GM18951 (cell line): Measurements from ENCODE around the gene EIF2B5.
"Not testable (repeated sequence)": the region's sequence is repeated elsewhere in the genome, so short reads cannot be mapped to it uniquely, and the experiment has no call there.

Source experiments
- POLR2A ChIP-seq: IDR thresholded peaks from 4 replicates; pipeline ENCODE4 v1.6.1; 2011; ENCODE audit warnings: mild to moderate bottlenecking; ENCODE audit not compliant: insufficient read length, insufficient read depth; ENCODE audit errors: extremely low read depth
- in situ Hi-C: fragments of 300-500 bp; cut with MboI; formaldehyde crosslinking; loops from one replicate; pipeline ENCODE4 v1.12.0; 2022; ENCODE audit warnings: low sequenced_read_pairs, mixed read lengths, inconsistent platforms; ENCODE audit not compliant: unreplicated experiment

EIF2B5 gene

DNA sequence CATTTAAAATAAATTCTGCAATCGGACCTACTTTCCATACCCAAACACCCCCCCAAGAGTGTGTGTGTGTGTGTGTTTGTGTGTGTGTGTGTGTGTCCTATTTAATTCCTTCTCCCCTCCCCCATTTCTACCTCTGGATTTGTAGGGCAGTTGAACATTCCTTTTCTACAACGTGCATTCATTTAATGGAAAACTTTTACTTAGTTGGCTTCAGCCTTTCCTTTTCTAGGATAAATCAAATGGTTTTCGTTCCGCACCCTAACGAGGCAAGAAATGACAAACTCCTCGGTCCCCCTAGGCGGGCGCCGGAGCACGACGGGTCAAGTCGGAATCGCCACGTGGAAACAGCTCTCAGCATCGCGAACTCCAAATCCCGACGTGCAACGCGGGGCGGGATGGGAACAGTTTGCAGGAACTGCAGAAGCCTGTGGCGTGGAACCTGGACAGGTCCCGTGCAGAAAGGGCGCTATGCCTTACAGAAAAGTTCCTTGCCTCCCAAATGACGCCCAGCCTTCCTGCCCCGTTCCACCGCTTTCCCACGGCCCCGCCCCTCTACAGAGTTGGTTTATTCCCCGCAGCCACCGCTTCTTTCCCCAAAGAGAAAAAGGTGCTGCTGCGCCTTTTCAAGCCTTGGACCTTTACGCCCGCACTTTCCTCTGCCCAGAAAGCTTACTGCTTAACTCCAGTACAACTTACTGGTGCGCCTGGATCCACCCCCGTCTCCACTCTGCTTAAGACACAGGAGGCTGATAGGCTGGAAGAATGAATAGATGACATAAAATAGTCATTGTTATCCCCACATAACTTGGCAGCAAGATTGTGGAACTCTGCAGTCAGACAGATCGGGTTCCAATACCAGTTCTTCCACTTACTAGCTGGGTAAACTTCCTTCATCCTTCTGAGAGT lies 1.1 kb upstream of the EIF2B5 start:
- in situ Hi-C loops, result no loop called here
- TF ChIP-seq POLR2A, result peak; percentile 54

DNA sequence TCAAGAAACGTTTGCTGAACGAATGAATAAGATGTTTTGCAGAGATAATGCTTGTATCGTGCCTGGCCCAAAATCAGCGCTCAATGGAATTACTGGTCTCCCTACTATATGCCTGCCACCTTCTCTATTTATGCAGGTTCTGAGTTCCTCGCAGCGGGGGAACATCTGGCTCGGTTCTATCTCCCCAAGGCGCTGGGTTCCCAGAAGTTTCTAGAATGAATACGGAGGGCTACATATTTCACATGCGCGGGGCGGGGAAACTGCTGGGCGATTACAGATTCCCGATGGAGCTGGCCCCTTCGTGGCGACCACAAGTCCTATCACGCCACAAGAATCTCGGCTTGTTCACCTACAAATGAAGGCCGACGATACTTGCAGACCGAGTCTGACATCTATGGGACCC lies 411 bp upstream of the EIF2B5 start:
- TF ChIP-seq POLR2A, result no peak
- in situ Hi-C loops, result no loop called here

DNA sequence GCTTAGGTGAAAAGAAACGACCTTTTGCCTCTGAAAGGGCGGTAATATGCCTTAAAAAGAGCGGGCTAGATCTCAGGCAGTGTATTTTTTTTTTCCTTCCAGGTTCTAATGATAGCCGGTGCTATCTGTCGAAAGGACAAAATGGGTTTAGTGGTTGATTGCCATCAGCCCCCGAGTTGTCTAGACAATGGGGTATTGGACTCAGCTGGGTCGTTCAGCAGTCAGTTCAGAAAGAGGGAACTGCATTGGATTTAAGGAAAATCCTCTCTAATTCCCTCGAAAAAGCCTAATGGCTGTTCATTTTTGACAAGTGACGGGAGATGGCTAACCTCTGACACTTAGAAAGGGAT lies 728 bp downstream of the EIF2B5 start:
- TF ChIP-seq POLR2A, result no peak
- in situ Hi-C loops, result no loop called here

DNA sequence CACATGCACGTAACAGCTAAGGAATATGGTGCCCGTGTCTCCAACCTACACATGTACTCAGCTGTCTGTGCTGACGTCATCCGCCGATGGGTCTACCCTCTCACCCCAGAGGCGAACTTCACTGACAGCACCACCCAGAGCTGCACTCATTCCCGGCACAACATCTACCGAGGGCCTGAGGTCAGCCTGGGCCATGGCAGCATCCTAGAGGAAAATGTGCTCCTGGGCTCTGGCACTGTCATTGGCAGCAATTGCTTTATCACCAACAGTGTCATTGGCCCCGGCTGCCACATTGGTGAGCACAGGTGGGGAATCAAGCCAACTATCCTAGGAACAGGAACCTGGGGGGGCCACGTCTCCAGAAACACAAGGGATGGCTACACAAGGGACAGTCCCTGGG lies 5.3 kb downstream of the EIF2B5 start:
- in situ Hi-C loops, result no loop called here

DNA sequence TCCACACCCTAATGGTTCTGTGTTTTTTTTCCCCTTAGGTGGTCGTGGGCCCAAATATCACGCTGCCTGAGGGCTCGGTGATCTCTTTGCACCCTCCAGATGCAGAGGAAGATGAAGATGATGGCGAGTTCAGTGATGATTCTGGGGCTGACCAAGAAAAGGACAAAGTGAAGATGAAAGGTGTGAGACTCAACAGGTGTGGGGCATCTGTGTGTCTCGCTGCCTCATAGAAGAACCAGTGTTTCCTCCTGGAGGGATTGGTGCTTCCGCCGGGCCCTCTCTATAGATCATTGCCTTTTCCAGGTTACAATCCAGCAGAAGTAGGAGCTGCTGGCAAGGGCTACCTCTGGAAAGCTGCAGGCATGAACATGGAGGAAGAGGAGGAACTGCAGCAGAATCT lies 7.0 kb downstream of the EIF2B5 start:
- in situ Hi-C loops, result no loop called here
- no peak for TF ChIP-seq POLR2A

More for the DNA sequence above, 5.3 kb downstream of the EIF2B5 start:
- no peak for TF ChIP-seq POLR2A

DNA sequence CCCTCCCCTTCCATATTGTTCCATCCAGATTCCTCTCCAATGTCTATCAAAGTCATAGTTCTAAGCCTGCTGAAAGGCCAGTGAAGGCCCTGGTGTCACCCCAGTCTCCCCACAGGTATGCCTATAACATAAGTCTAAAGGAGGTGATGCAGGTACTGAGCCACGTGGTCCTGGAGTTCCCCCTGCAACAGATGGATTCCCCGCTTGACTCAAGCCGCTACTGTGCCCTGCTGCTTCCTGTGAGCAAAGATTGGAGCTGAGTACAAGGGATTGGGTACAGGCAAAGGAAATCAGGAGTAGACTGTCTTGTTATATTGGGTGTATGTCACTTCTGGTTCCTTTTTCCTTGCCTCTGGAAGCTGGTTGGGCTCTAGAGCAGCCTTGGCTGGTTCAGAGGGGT lies 8.2 kb downstream of the EIF2B5 start:
- in situ Hi-C loops, result no loop called here
- no peak for TF ChIP-seq POLR2A

DNA sequence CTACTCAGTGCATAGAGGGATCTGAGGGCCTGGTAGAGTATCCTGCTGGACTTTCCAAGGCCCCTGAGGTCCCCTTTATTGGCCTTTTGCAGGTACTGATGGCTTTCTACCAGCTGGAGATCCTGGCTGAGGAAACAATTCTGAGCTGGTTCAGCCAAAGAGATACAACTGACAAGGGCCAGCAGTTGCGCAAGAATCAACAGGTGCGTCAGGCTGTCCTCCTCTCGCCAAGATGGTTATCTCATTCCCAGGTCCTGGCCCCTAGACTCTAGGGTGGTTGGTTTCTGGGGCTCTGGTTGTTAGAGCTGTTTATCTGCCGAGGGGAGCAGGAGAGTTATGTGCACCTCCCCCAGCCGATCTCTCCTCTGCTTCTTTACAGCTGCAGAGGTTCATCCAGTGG lies 9.3 kb downstream of the EIF2B5 start:
- in situ Hi-C loops, result no loop called here
- TF ChIP-seq POLR2A, result no peak

DNA sequence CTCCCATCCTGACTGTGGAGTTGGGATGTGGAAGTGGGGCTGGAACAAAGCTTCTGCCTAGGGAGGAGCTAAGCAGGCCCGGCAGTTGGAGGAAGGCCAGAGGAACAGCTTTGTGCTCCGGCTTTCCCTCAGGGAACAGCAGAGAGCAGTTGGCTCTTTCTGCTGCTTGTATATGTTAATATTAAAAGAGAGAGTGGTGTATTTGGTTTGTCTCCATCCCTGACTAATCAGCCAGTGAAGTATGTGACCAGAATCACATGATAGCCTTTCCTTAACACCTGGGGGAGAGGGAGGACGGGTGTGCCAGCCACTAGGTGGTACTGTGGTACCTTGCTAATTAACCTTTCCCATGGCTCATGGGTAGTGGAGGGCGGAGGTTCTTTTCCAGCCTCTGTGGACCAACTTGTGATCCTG lies 10.0 kb downstream of the EIF2B5 start:
- in situ Hi-C loops, result no loop called here
- no peak for TF ChIP-seq POLR2A

DNA sequence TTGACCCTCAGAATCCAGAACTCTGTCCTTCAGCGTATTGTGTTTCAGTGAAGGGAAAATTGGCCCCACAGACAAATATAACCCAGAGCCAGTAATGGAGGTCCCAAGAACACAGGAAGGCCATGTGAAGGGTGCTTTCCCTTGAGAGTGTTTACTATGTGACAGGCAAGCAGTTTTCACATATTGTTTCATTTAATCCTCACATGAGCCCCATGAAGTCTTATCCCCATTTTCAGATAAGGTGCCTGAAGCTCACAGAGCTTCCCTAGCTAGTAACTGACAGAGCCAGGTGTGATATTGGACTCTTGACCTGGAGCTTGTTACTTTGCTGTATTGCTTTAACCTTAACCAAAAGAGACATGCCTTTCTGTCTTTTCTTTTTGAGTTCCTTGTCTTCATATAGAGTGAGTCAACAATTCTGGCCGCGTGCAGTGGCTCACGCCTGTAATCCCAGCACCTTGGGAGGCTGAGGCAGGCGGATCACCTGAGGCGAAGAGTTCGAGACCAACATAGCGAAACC lies 10.7 kb downstream of the EIF2B5 start:
- TF ChIP-seq POLR2A, result no peak
- in situ Hi-C loops, result no loop called here

DNA sequence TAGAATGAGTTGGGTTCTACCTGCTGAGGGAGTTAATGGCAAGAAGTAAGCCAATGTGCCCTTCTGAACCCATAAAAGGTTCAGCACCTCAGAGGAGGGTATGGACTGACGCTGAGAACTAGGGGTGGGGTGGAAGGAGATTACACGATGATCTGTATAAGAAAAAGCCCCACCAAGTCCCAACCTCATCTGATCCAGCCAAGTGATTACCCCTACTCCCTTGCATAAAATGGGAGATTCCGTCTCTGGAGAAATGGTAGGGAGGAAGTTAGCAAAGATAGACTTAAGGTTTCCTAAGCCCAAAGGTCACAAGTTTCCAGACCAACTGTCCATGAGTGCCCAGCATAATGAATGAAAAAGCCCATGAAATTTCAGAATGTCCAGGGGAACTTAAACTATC lies 12.9 kb downstream of the EIF2B5 start:
- in situ Hi-C loops, result no loop called here

DNA sequence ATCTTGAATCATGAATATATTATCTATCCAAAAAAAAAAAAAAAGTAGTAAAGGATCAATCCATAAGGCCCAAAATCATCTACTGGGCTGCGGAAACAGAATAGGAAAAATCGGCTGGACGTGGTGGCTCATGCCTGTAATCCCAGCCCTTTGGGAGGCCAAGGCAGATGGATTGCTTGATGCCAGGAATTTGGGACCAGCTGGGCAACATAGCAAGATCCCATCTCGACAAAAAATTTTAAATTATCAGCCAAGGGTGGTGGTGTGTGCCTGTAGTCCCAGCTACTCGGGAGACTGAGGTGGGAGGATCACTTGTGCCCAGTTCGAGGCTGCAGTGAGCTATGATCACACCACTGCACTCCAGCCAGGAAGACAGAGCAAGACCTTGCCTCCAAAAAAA lies 14.0 kb downstream of the EIF2B5 start:
- TF ChIP-seq POLR2A, result no peak

More for the DNA sequence above, 12.9 kb downstream of the EIF2B5 start:
- TF ChIP-seq POLR2A, result no peak

DNA sequence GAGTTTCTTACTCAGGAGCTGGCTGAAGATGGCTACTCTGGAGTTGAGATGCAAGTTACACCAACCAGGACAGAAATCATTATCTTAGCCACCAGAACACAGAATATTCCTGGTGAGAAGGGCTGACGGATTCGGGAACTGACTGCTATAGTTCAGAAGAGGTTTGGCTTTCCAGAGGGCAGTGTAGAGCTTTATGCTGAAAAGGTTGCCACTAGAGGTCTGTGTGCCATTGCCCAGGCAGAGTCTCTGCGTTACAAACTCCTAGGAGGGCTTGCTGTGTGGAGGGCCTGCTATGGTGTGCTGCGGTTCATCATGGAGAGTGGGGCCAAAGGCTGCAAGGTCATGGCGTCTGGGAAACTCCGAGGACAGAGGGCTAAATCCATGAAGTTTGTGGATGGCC lies 14.6 kb downstream of the EIF2B5 start:
- in situ Hi-C loops, result not testable (repeated sequence)

More for the DNA sequence above, 14.0 kb downstream of the EIF2B5 start:
- in situ Hi-C loops, result no loop called here

DNA sequence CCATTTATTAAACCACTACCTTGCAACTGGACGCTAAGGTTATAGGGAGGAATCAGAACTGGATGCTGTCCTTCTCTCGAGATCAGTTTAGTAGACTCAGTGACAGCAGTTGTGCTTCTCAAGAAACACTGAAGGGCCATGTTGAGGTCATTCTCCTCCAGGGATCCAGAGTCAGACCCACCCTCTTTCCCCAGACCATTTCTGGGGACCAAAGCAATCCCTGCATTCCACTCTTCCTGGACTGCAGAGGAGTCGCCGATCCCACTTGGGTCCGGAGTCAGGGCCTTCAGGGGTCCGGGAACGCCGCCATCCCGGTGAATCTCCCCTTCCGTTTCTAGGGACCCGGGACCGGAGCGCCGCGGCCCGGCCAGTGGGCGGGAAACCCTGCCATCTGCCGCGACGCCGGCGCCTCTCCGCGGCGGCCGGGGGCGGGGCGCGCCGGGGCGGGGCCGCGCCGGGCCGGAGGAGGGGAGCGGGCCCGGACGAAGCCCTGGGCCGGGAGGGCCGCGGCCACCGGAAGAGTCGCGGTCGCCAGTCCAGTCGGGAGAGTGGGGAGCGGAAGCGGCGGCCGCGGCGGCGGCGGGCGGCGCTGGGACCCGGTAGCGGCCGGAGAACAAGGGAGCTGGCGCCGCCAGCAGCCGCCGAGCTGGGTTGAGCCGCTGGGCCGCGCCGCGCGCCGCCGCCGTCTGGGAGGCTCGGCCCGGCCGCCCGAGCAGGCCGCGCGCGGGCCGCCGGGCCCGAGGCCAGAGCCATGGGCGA lies 19.9 kb downstream of the EIF2B5 start, which contains the start of gene DVL3:
Gene DVL3, plus strand, starts transcription at position 493 of the 759 bp plus-strand sequence. Its CDS starts 259 bp downstream, at position 752.
- in situ Hi-C loops, result no loop called here
- peak; percentile 66 for TF ChIP-seq POLR2A
